ENCODE measurements around the gene ACO2. TPM values are rescaled to one million over a fixed set of nuclear protein-coding genes. Genes with fewer than 3 reads are reported as not detected.
A peak's percentile ranks its signal among the peaks of the same experiment; 100 is the strongest.

Gene ACO2
- total and polyA plus RNA-seq, 2 of the 13 experiments (the other 11 are each of a cell fraction or from before 2014, with no cell fraction given), result 19.2 to 45.6 TPM

GRCh38 chr22:41447435-41448188, 21.3 kb upstream of the ACO2 start (continued):
- TF ChIP-seq ZBTB44 (CRISPR knock-in tag; IDR thresholded peaks at IDR 0.05), result no peak
- TF ChIP-seq NR0B2 (CRISPR knock-in tag; IDR thresholded peaks at IDR 0.05), result no peak
- TF ChIP-seq ZFY (CRISPR knock-in tag; IDR thresholded peaks at IDR 0.05), result peak; percentile 27; the same call in 1 of the 2 replicates
- TF ChIP-seq DMTF1 (CRISPR knock-in tag; IDR thresholded peaks at IDR 0.05), result no peak
- peak; percentile 20; the same call in 1 of the 2 replicates for TF ChIP-seq ZNF350 (CRISPR knock-in tag; IDR thresholded peaks at IDR 0.05; ENCODE audit: borderline replicate concordance, low read depth)
- TF ChIP-seq REL (CRISPR knock-in tag; conservative IDR thresholded peaks at IDR 0.05), result no peak; the same call in 1 of the 2 replicates
- no peak for TF ChIP-seq SMARCE1 (IDR thresholded peaks at IDR 0.05; ENCODE audit: borderline replicate concordance)
- 0 out of 2 replicates have a peak, but pooled peaks have one; percentile 1 for TF ChIP-seq JUN (CRISPR knock-in tag; IDR thresholded peaks at IDR 0.05)
- TF ChIP-seq MXD1 (CRISPR knock-in tag; IDR thresholded peaks at IDR 0.05), result peak; percentile 22; the same call in 1 of the 2 replicates
- peak; percentile 47; the same call in 1 of the 2 replicates for TF ChIP-seq GATA4 (IDR thresholded peaks at IDR 0.05; ENCODE audit: borderline replicate concordance, low read depth)
- no peak for TF ChIP-seq ZNF496 (CRISPR knock-in tag; IDR thresholded peaks at IDR 0.05; ENCODE audit: insufficient replicate concordance)
- TF ChIP-seq ZBTB1 (CRISPR knock-in tag; IDR thresholded peaks at IDR 0.05; ENCODE audit: borderline replicate concordance), result no peak
- TF ChIP-seq FOXA1 (IDR thresholded peaks at IDR 0.05), result no peak
- peak; percentile 60 for TF ChIP-seq FOXA1 (CRISPR knock-in tag; IDR thresholded peaks at IDR 0.05)
- no peak for TF ChIP-seq POGZ (CRISPR knock-in tag; IDR thresholded peaks at IDR 0.05)
- TF ChIP-seq ELF4 (CRISPR knock-in tag; IDR thresholded peaks at IDR 0.05; ENCODE audit: borderline replicate concordance), result no peak
- peak; percentile 42; the same call in 1 of the 2 replicates for TF ChIP-seq DZIP1 (CRISPR knock-in tag; IDR thresholded peaks at IDR 0.05)
- 0 out of 2 replicates have a peak, but pooled peaks have one; percentile 35 for TF ChIP-seq ZNF790 (CRISPR knock-in tag; IDR thresholded peaks at IDR 0.05; ENCODE audit: borderline replicate concordance)
- TF ChIP-seq NCOR1 (IDR thresholded peaks at IDR 0.05; ENCODE audit: borderline replicate concordance, low read length), result peak; percentile 52; the same call in 1 of the 2 replicates
- 0 out of 2 replicates have a peak, but pooled peaks have one; percentile 51 for TF ChIP-seq ZNF83 (CRISPR knock-in tag; IDR thresholded peaks at IDR 0.05; ENCODE audit: borderline replicate concordance)
- no peak for TF ChIP-seq ZNF780A (CRISPR knock-in tag; IDR thresholded peaks at IDR 0.05)

Data from HepG2 (cell line).